SKM-1 treated with dmso at 0.1 percent for 144 hours (cell line): ENCODE results near the gene HIBCH.
"Not testable (repeated sequence)": the region's sequence is repeated elsewhere in the genome, so short reads cannot be mapped to it uniquely, and the experiment has no call there.

Source experiments
- DNase-seq: peaks from one replicate; lab custom pipeline; 2025; ENCODE audit not compliant: unreplicated experiment; lab: John Stamatoyannopoulos, UW

Gene HIBCH, protein sequence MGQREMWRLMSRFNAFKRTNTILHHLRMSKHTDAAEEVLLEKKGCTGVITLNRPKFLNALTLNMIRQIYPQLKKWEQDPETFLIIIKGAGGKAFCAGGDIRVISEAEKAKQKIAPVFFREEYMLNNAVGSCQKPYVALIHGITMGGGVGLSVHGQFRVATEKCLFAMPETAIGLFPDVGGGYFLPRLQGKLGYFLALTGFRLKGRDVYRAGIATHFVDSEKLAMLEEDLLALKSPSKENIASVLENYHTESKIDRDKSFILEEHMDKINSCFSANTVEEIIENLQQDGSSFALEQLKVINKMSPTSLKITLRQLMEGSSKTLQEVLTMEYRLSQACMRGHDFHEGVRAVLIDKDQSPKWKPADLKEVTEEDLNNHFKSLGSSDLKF

DNA sequence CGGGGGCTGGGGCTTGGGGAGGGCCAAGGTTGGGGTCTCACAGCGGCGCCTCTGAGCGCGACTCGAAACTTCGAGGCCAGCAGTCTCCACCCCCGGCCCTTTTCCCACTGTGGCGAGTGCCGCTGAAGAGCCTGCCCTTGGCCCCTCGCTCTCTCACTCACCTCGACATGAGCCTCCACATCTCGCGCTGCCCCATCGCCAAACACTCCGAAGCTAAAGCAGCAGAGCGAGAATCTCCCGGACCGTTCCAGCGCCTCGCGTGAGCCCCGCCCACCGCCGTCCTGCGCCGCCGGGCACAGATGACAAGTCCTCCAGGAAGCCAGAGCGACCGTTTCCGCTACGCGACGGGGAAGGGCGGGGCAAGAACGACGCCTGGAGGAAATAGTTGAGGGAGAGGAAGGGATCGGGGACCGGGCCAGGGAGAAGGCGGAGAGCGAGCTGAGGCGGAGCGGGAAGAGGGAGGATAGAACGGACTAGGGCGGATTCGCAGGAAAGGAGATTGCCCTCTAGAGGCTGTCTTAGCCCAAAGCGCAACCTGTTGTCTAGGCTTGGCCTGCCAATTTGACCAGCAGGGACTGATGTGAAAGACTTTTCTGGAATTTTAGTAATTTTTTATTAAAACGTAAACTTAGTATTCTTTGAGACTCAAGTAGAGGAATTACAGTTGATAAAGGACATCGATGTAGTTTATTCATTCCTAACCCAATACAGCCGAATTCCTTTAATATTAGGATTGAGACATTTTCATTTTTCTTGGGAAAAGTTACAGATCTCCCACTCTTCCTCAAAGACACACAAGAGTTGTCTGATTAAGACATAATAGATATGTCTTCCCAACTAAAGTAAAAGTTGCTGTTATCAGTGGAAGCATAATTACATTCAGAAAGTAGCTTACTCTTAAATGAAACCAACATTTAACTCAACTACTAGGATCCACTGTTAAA is at the start of gene HIBCH:
Gene HIBCH, minus strand, starts transcription at position 272 of the 944 bp plus-strand sequence. Its CDS starts 76 bp downstream, at position 196.
- peak; percentile 98 for DNase-seq

DNA sequence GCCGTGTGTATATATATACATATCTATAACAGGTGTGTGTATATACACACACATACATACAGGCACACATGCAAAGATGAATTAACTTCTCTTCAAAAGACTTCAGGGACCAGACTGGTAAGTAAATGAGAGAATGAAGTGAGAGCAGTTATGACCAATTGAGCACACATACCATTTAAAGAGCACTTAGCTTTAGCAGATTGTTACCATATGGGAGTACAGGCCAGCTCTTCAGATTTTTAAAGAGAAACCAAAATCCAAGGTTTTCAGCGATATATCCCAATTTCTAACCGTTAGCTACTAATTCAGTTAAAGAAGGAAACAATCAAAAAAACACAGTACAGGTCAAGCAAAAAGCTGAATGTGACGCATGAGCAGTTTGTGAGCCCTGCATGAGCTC is 47.5 kb upstream of the HIBCH start:
- DNase-seq: no peak

DNA sequence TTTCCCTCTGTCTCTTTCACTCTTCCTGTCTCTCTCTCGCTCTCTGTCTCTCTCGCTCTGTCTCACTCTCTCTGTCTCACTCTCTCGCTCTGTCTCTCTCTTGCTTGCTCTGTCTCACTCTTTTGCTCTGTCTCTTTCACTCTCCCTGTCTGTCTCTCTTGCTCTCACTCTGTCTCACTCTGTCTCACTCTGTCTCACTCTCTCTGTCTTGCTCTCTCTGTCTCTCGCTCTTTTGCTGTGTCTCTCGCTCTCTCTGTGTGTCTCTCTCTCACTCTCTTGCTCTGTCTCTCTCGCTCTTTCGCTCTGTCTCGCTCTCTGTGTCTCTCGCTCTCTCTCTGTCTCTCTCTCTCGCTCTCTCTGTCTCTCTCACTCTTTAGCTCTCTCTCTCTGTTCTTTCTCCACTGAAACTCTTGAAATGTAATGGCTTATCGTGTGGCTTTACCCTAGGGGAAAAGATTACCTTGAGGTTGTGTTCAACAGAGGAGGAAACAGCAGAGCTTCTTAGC is 46.7 kb upstream of the HIBCH start:
- DNase-seq: no peak

DNA sequence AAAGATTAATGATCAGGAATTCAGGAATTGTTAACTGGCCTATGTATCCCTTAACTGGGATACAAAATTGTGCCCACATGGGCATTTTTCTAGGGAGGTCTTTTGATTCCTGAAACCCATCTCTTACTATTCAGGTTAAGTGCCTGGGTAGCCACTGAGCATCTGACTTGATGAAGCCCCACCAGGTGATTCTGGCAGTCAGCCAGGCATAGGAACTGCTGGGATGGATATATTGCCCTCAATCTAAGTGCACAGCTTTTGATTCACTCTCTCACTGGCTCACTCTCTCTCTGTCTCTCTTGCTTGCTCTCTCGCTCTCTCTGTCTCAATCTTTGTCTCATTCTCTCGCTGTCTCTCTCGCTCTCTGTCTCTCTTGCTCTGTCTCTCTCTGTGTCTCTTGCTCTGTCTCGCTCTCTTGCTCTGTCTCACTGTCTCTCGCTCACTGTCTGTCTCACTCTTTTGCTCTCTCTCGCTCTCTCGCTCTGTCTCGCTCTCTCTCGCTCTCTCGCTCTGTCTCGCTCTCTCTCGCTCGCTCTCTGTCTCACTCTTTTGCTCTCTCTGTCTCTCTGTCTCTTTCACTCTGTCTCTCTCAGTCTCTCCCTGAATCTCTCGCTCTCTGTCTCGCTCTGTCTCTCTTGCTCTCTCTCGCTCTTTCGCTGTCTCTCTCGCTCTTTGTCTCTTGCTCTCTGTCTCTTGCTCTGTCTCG is 46.0 kb upstream of the HIBCH start:
- DNase-seq: no peak

DNA sequence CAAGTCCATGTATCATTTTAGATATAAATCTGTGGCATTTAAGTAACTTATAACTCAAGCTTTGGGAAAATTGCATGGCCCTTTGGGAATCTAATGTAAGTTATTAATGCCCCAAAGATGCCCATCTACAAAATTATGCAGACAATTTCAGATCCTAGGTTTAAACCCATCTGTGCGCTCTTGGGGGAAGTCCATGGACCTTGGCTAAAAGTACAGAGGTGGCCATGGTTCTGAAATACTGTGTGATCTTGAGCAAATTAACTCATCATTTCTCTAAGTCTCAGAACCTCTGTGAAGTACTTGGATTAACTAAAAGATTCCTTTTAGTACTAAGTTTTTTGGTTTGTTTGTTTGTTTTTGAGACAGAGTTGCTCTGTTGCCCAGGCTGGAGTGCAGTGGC is 43.3 kb upstream of the HIBCH start:
- DNase-seq: no peak

DNA sequence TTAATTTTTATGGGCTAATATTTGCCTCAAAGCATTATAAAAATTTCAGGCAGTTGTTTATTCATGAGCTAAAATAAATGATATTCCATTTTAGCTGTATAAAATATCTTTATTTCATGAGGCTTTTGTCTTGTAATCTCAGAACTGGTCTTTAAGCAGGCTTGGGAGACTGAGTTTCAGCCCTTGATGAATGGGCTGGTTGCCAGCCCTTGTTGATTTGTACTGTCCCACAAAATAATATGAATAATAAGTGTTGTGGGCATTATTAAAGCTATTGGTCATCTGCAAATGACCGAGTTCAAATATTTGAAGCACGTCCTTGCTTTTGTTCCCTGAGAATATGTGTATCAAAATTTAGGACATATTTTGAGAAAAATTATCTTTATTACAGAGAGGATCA is 41.9 kb upstream of the HIBCH start:
- DNase-seq: no peak

DNA sequence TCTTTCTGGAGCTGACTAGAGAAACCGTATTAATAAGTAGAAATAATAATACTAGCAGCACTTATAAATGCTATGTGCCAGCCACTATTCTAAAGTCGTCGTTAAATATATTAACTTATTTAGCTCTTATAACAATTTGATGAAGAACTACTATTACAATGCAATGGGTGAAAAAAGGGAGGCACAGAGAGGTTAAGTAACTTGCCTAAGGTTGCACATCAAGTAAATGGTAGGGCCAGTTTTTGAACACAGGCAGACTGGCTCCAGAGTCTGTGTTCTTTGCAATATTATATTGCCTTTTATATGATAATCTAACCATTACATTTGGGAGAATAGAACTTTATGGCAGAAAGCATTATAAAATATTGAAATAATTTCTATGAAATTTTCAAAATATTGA is 41.3 kb upstream of the HIBCH start:
- DNase-seq: no peak

DNA sequence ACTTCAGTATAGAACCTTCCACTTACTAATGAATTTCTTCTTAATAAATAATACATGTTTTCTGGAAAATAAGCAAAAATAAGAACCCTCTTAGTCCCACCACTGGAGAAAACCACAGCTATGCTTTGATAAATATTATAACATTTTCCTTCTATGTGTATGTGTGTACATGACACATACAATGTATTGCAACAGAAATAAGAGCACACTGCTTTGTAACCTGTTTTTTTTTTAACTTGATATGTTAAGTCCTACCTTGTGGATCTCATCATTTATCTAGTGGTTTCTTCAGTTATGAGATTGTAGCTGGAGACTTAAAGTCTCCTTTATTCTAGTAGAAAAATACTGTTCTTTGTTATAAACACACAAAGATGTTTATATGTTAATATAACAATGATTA is 40.9 kb upstream of the HIBCH start:
- DNase-seq: no peak

DNA sequence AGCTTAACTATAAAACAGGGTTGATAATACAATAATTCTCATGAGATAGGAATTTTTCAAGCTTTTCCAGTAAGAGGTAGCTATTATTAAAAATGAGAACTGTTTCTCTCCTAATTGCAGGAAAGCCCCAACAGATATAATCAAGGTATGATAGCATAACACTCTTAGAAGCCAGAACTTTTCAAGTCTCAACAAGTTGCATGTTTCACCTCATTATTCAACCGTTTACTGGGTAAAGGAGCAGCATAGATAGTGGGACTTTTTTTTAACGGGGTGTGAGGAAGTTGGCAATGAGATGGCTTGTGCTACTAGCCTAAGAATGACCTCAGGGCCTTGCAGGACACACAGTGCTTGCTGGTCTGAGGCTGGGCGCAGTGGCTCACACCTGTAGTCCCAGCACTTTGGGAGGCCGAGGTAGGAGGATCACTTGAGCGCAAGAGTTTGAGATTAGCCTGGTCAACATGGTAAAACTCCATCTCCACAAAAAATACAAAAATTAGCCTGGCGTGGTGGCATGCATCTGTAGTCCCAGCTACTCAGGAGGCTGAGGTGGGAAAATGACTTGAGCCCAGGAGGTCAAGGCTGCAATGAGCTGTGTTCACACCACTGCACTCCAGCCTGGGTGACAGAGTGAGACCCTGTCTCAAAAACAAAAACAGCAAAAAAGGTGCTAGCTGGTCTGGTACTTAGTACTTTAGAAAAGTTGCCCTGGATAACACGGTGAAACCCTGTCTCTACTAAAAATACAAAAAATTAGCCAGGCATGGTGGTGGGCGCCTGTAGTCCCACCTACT is 39.2 kb upstream of the HIBCH start:
- not testable (repeated sequence) for DNase-seq

DNA sequence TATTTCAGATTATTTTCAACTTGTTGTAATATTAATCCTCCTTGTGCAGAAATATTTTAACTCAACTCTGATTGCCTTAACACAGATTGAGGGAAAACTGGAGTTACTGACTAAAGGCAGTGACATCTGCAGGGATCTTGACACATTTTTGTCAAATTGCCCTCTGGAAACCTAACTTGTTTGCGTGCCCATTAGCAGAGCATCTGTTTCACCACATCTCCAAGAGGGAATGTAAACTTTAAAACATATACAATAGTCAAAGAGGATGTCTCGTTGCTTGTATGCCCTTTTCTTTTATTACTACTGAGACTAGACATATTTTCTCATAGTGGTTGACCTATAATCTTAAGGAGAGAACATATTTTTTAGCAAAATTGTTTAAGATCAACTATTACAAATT is 38.0 kb upstream of the HIBCH start:
- no peak for DNase-seq

DNA sequence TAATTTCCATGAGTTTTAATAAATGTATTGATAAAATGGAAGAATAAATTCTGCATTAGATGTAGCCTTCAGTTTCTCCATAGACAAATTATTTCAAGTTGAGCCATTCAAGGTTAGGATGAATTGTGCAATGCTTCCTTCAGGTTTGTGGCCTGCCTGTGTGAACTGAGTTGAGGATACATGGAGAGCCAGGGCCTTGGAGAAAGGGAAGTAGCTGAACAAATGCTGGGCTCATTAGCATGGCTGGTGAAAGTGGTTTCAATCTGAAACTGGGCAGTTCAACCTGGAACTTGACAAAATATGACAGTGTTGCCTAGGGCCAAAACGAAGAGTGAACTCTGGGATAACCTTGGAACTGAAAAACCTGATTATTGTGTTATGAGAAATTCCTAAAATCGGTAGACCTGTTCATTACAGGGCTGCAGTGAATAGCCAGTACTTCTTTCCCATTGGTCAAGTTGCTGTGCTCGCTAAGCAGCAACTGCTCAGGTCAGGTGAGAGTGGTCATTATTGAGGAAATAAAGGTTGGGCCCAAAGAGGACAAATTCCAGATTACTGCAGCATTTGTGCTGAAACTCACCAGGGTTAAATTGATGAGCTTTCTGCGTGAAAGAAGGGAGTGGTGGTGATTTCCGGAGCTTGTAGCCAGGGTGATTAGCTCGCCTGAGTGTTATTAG is 36.5 kb upstream of the HIBCH start:
- peak; percentile 91 for DNase-seq

DNA sequence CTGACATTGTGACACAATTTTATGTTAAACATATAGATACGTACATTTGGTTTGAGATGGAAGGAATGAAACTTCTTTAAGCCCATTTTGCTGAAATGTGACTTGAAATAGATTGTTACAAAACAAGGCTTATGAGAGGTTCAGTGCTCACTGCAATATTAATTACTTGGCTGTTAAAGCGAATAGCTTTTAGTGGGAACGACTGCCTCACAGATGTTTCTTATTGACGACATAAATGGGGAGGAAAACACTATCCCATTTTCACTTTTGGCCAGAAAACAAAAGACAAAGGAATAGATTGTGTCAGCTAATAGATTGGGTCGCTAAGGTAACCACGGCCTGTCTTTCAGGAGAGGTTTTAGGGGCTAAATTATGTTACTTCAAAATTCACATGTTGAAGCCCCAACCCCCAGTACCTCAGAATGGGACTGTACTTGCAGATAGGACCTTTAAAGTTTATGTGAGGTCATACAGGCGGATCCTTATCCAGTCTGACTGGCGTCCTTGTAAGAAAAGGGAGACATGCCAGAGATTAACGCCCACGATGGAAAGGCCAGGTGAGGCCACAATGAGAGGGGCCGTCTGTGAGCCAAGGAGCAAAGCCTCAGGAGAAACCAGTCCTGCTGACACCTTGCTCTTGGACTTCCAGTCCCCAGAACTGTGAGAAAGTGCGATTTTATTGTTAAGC is 34.5 kb upstream of the HIBCH start:
- DNase-seq: no peak

DNA sequence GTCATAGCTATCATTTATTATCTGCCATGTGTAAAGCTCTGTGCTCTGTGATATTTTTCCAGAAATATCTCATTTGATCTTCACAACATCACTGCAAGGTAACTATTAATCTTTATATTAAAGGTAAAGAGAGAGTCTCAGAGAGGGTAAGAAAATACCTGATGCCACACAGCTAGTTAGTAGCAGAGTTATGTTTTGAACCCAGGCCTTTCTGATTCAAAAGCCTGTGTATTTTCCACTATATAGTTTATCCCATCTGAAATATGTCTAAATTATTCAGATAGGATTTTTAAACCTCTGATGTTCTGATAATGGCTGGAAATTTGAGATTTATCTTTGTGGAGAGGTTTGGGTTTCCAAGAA is 33.9 kb upstream of the HIBCH start:
- DNase-seq: no peak

DNA sequence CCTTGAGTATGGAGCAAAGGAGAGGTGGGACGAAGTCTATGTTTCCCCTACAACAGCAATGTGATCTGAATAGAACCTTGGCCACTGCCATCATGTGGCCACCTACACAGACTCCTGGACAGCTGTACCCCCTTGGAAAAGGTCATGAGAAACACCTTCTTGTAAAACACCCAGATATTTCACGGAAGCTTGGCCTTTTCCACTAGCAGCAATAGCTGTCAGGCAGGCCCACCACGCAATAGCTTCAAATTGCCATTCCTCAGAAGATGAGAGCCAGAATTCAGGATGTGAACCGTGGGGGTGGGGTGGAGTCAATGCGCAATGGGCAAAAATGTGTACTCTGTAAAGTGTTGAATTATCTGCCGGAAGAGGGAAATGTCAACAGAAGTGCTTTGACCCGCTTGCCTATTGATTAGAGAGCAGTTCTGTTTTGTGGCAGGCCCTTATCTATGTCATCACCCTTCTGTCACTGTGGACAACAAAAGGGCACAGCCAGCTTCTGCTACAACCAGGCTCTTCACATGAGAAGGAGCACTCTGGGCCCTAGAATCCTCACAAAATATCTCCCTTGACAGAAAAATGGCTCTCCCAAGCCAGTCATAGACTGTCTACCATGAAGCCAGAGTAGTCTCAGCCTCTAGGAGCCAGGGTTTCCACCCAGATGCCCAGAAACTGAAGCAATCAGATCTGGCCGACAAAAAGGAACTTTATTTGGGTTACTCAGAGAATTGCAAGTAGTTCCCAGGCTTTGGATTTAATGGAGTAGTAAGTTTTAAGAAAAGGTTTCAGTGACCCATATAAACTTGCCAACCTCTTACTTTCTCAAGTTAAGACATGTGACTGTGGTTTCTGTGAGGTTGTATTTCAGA is 33.3 kb upstream of the HIBCH start:
- DNase-seq: peak; percentile 51

DNA sequence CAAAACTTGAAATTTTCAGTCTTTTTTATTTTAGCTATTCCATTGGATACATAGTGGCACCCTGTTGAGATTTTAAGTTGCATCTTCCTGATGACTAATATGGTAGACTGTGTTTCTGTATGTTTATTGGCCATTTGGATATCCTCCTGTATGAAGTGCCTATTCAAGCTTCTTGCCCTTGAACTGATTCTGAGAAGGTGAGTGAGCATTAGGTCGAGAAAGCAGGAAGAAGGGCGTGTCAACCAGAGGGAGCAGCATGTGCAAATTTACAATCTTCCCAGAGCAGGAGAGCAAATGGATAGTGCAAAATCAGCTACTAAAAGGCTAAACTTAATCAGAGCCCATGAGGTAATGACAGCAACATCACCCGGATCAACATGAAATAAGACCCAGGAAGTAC is 32.3 kb upstream of the HIBCH start:
- no peak for DNase-seq

DNA sequence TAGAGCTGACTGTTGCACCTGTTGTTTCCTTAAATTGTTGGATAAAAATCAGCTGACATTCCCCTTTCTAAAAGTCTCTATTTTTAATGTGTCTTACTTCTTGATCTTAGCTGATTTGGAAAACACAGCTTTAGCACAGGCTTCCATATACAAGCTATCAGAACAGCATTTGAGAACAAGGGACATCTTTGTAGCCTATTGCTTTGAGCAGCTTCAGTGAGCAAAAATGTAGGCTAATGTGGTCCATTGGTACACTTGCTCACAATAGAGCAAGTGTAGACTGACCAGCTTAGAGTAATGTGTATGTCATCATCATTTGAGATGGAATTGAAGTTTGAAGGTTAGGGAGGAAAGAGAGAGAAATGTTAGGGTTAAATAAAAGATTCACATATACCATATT is 30.7 kb upstream of the HIBCH start:
- DNase-seq: no peak

DNA sequence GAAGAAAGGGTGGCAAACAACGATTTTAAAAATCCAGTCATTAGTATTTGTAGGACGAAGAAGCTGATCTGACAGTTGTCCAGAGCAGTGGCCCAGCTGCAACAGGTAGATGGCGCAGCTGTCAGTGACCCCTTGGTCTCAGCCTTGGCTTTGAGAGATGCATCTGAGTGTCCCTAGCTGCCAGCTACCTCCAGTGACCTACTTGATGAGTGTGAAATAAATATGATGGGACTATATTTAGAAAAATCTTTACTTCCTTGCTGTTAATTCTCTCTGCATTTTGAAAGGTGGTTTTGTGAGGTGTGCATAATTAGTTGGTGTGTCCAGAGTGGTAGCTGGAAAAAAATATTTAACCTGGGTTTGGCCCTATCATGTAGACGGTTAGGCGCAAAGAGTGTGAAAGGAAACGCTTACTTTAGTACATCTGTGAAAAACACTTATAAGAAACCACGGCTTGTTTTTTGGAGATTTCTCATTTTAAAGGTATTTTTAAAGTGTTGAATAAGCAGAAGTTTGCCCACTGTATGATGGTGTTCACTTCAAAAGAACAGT is 24.7 kb upstream of the HIBCH start:
- peak; percentile 62 for DNase-seq
